ENCODE results near the gene ZNF22.

ZNF22 gene

GRCh38 chr10:45000752-45001380, at the start of gene ZNF22:
TSS of gene ZNF22 (plus strand) at chr10:45000923. CDS start at chr10:45003369, 2,446 bp downstream.
- DNase-seq (ENCODE audit: low spot score): peak; percentile 86

- DNase-seq (ENCODE audit: low spot score): no peak
Observed at GRCh38 chr10:44951576-44952226, 49.0 kb upstream of the ZNF22 start.

- DNase-seq (ENCODE audit: low spot score): no peak
Observed at GRCh38 chr10:44952779-44953231, 47.9 kb upstream of the ZNF22 start.

GRCh38 chr10:44954042-44954441, 46.7 kb upstream of the ZNF22 start:
- no peak for DNase-seq (ENCODE audit: low spot score)

GRCh38 chr10:44954962-44955361, 45.8 kb upstream of the ZNF22 start:
- DNase-seq (ENCODE audit: low spot score): no peak

GRCh38 chr10:44955413-44956070, 45.2 kb upstream of the ZNF22 start:
- DNase-seq (ENCODE audit: low spot score): no peak

- DNase-seq (ENCODE audit: low spot score): no peak
Observed at GRCh38 chr10:44956226-44956625, 44.5 kb upstream of the ZNF22 start.

GRCh38 chr10:44956717-44957706, 43.7 kb upstream of the ZNF22 start:
- DNase-seq (ENCODE audit: low spot score): no peak

GRCh38 chr10:44958196-44958897, 42.4 kb upstream of the ZNF22 start:
- peak; percentile 68 for DNase-seq (ENCODE audit: low spot score)

GRCh38 chr10:44958898-44959246, 41.9 kb upstream of the ZNF22 start:
- no peak for DNase-seq (ENCODE audit: low spot score)

GRCh38 chr10:44959247-44960087, 41.3 kb upstream of the ZNF22 start, which contains the start of gene RASSF4:
TSS of gene RASSF4 (plus strand) at chr10:44959802. CDS start at chr10:44970203, 10,401 bp downstream.
- DNase-seq (ENCODE audit: low spot score): peak; percentile 97

- DNase-seq (ENCODE audit: low spot score): no peak
Observed at GRCh38 chr10:44960088-44960460, 40.6 kb upstream of the ZNF22 start.

GRCh38 chr10:44960482-44961229, 40.1 kb upstream of the ZNF22 start:
- no peak for DNase-seq (ENCODE audit: low spot score)

- DNase-seq (ENCODE audit: low spot score): no peak
Observed at GRCh38 chr10:44961230-44961571, 39.5 kb upstream of the ZNF22 start.

GRCh38 chr10:44961931-44962750, 38.6 kb upstream of the ZNF22 start:
- no peak for DNase-seq (ENCODE audit: low spot score)

- no peak for DNase-seq (ENCODE audit: low spot score)
Observed at GRCh38 chr10:44962870-44963738, 37.6 kb upstream of the ZNF22 start.

- no peak for DNase-seq (ENCODE audit: low spot score)
Observed at GRCh38 chr10:44963772-44964633, 36.7 kb upstream of the ZNF22 start.

Measured in AG08396 (cell line).